CD4-positive, alpha-beta T cell (primary cell): ENCODE data around the gene TECPR1. TPM values are rescaled to one million over a fixed set of nuclear protein-coding genes. Genes with fewer than 3 reads are reported as not detected.
A peak's percentile ranks its signal among the peaks of the same experiment; 100 is the strongest.

Experiments
- ATAC-seq: fragments of 200-7000 bp; cut with Tn5 transposase; one replicate; pipeline ENCODE4 v1.10.0; 2022; ENCODE audit warnings: mild to moderate bottlenecking; ENCODE audit not compliant: poor library complexity
- CTCF ChIA-PET: fragments of 350-600 bp; sonication (Branson Sonifier 250); formaldehyde crosslinking; loops from one replicate; lab custom pipeline; 2021; ENCODE audit warnings: antibody characterized with exemption, inconsistent platforms; lab: Charles Lee
- POLR2A ChIA-PET: fragments of 350-600 bp; sonication (Branson Sonifier 250); formaldehyde crosslinking; loops from one replicate; lab custom pipeline; 2021; ENCODE audit warnings: antibody characterized with exemption, inconsistent platforms; lab: Charles Lee
- DNase-seq, 14 experiments: peaks; one replicate each; pipeline ENCODE4 v3.0.0-alpha.2; 2013 to 2020; ENCODE audit warnings: mixed read lengths in 2 of 14
- H3K27ac ChIP-seq, 2 donors: one replicate each; pipeline versions ENCODE4 v1.5.1 to v1.7.0; 2013; ENCODE audit warnings: low read length in 2 of 2, low read depth in 1 of 2, mild to moderate bottlenecking in 1 of 2
- H3K27me3 ChIP-seq, 2 experiments: 1 replicate in 1 of 2; 2 replicates in 1 of 2; pipeline versions ENCODE4 v1.6.1 to v1.7.0; 2013; ENCODE audit warnings: low read length in 2 of 2, control low read depth in 1 of 2, mild to moderate bottlenecking in 1 of 2, moderate library complexity in 1 of 2; ENCODE audit not compliant: insufficient read depth in 2 of 2, control insufficient read depth in 1 of 2
- H3K36me3 ChIP-seq: one replicate; pipeline ENCODE4 v1.6.1; 2013; ENCODE audit warnings: low read length, control low read depth; ENCODE audit not compliant: insufficient read depth
- H3K4me1 ChIP-seq: one replicate; pipeline ENCODE4 v1.6.1; 2013; ENCODE audit warnings: low read length, control low read depth; ENCODE audit not compliant: insufficient read depth
- H3K4me3 ChIP-seq: one replicate; pipeline ENCODE4 v1.5.1; 2013; ENCODE audit warnings: mild to moderate bottlenecking, low read length, moderate library complexity
- H3K9me3 ChIP-seq, 2 experiments: 1 replicate in 1 of 2; 2 replicates in 1 of 2; pipeline versions ENCODE4 v1.6.1 to v1.7.0; 2013; ENCODE audit warnings: low read length in 2 of 2, mild to moderate bottlenecking in 2 of 2, control low read depth in 1 of 2, moderate library complexity in 1 of 2; ENCODE audit not compliant: control insufficient read depth in 1 of 2, insufficient read depth in 1 of 2
- H3K27ac Mint-ChIP-seq: one replicate; pipeline ENCODE4 v1.8.0; 2020; ENCODE audit warnings: mixed read lengths
- H3K27me3 Mint-ChIP-seq: one replicate; pipeline ENCODE4 v1.8.0; 2021; ENCODE audit warnings: mixed read lengths
- H3K36me3 Mint-ChIP-seq: one replicate; pipeline ENCODE4 v1.8.0; 2021; ENCODE audit warnings: low read depth, mixed read lengths
- H3K4me1 Mint-ChIP-seq: one replicate; pipeline ENCODE4 v1.8.0; 2021; ENCODE audit warnings: low read depth, mixed read lengths
- H3K4me3 Mint-ChIP-seq: one replicate; pipeline ENCODE4 v1.8.0; 2020; ENCODE audit warnings: mild to moderate bottlenecking, mixed read lengths
- H3K9me3 Mint-ChIP-seq: one replicate; pipeline ENCODE4 v1.8.0; 2020; ENCODE audit warnings: mixed read lengths
- intact Hi-C, 2 experiments: fragments of 100-400 bp; cut with DNase I in 1 of 2; cut with micrococcal nuclease in 1 of 2; formaldehyde crosslinking; loops; one replicate each; pipeline versions ENCODE4 v1.15.1 to v1.9.0; 2023 to 2025; cut with DNase I, micrococcal nuclease
- total RNA-seq, 174 experiments: library from RNA in 2 of 174; stranded (reverse) in 2 of 174; gene quantifications; one replicate each; pipeline ENCODE4 v1.2.3 and lab custom pipeline; 2021 to 2026
- TF ChIP-seq, protein P1 (sequence below): fragments of 200-600 bp; IDR thresholded peaks from one replicate; pipeline ENCODE4 v1.8.0; 2022; ENCODE audit warnings: antibody characterized with exemption, mild to moderate bottlenecking

Gene TECPR1
- total RNA-seq, 2 experiments from 2014 or later, result 85.9 to 90.4 TPM

DNA sequence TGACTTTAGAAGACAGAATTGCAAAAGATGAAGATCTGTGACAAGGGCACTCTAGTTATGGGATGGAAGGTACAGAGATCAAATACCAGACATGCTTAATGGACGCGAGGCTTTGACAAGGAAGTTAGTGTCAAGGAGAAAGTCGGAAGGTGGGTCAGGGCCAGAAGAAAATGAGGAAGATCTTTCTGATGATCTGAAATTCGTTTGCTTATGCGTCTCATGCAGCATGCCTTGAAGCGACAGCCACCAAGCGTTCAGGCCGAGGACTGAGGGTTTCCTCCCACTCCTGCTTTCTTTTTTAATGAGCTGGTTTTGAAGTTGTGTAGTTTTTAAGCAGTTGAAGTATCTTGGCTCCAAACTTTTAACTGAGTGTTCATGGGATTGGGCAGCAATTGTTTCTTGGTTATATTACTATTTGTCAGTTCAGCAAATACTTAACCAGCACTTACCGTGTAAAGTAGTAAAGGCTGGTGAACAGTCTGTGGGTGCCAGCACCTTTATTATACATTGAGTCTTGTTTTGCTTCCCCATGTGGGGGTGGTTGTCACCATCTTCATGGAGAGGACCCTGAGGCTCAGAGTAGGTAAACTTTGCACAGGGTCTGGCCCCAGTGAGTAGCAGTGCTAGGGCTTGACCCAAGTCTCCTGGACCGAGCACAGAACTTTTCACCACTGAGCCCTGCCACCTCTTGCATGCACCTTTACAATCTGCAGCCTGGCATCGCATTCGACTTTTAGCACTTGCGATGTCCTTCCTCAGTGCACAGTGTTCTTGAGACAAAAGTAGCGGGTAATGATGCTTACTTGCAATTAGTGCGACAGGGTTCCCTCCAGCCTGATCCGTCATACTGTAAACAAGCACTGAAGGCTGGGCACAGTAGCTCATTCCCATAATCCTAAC is 55.1 kb downstream of the TECPR1 start:
- no peak for DNase-seq
- Histone ChIP-seq H3K36me3 (peaks cover 36% of the 10 kb centered on the region), H3K9me3 (peaks cover 0 to 8% of the 10 kb centered on the region in 2 experiments), H3K27me3 (no peaks in the 10 kb centered on the region), H3K4me1 (peaks cover 9% of the 10 kb centered on the region), H3K4me3 (no peak overlapping the region), H3K27ac (no peak overlapping the region)
- CTCF ChIA-PET, result no interaction called here
- H3K36me3 Mint-ChIP-seq, result peaks cover 78% of the 10 kb centered on the region
- peak overlapping the region; percentile 59 for H3K27ac Mint-ChIP-seq
- TF ChIP-seq, protein P1, sequence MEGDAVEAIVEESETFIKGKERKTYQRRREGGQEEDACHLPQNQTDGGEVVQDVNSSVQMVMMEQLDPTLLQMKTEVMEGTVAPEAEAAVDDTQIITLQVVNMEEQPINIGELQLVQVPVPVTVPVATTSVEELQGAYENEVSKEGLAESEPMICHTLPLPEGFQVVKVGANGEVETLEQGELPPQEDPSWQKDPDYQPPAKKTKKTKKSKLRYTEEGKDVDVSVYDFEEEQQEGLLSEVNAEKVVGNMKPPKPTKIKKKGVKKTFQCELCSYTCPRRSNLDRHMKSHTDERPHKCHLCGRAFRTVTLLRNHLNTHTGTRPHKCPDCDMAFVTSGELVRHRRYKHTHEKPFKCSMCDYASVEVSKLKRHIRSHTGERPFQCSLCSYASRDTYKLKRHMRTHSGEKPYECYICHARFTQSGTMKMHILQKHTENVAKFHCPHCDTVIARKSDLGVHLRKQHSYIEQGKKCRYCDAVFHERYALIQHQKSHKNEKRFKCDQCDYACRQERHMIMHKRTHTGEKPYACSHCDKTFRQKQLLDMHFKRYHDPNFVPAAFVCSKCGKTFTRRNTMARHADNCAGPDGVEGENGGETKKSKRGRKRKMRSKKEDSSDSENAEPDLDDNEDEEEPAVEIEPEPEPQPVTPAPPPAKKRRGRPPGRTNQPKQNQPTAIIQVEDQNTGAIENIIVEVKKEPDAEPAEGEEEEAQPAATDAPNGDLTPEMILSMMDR, result no peak
- H3K4me1 Mint-ChIP-seq, result peaks cover 42% of the 10 kb centered on the region
- H3K4me3 Mint-ChIP-seq, result no peak overlapping the region
- H3K9me3 Mint-ChIP-seq, result no peaks in the 10 kb centered on the region
- intact Hi-C loops, result no loop called here
- no peaks in the 10 kb centered on the region for H3K27me3 Mint-ChIP-seq
- POLR2A ChIA-PET, result interaction anchor here (1.2 kb wide), 1 partner anchor 54 kb away, joined by 3 read pairs; no protein-coding TSS in a partner anchor
- no peak for ATAC-seq

DNA sequence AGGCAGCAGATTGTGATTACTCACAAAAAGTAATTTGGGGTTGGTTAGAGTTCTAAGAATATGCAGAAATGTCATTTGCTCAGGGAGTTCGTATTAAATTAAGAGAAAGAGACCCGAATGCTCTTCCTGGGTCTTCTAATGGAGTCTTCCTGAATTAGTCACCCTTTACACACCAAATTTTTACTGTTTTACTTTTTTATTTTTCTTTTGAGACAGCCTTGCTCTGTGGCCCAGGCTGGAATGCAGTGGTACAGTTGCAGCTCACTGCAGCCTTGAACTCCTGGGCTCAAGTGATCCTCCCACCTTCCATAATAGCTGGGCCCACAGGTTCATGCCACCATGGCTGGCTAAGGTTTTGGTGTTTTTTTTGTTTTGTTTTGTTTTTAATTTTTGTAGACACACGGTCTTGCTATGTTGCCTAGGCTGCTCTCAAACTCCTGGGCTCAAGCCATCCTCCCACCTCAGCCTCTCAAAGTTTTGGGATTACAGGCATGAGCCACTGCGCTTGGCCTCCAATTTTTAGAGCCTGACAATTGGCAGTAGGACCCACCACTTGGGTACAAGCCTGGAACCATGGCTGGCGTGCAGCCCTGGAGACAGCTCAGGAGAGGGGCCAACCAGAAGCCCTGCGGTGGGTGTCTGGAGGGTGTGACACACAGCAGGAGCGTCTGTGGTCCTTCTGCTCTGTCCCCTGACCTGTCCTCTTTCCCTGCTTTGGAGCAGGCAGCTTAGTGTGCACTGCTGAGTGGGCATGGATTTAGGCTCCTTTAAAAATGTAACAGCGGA is 57.2 kb downstream of the TECPR1 start:
- TF ChIP-seq, protein P1, result no peak
- POLR2A ChIA-PET, result no interaction called here

GRCh38 chr7:98194186-98194585 is 57.8 kb downstream of the TECPR1 start:
- Mint-ChIP-seq H3K4me1 (peaks cover 18% of the 10 kb centered on the region), H3K27ac (no peak overlapping the region), H3K4me3 (no peak overlapping the region), H3K9me3 (no peaks in the 10 kb centered on the region), H3K36me3 (peaks cover 84% of the 10 kb centered on the region), H3K27me3 (no peaks in the 10 kb centered on the region)
- ATAC-seq, result no peak
- POLR2A ChIA-PET, result no interaction called here
- no peak for DNase-seq
- Histone ChIP-seq H3K4me3 (no peak overlapping the region), H3K36me3 (peaks cover 54% of the 10 kb centered on the region), H3K27ac (no peak overlapping the region), H3K4me1 (no peaks in the 10 kb centered on the region), H3K9me3 (peaks cover 0 to 8% of the 10 kb centered on the region in 2 experiments), H3K27me3 (no peaks in the 10 kb centered on the region)
- CTCF ChIA-PET, result no interaction called here
- TF ChIP-seq, protein P1, result no peak
- intact Hi-C loops, result no loop called here

More for the DNA sequence above, 57.2 kb downstream of the TECPR1 start:
- no peaks in the 10 kb centered on the region for H3K4me1 ChIP-seq
- intact Hi-C loops, result no loop called here
- Mint-ChIP-seq H3K4me1 (peaks cover 21% of the 10 kb centered on the region), H3K27me3 (no peaks in the 10 kb centered on the region), H3K9me3 (no peaks in the 10 kb centered on the region), H3K27ac (no peak overlapping the region), H3K4me3 (no peak overlapping the region), H3K36me3 (peaks cover 83% of the 10 kb centered on the region)
- ATAC-seq (no peak), DNase-seq (no peak)
- H3K27me3 ChIP-seq, result no peaks in the 10 kb centered on the region
- H3K36me3 ChIP-seq, result peaks cover 48% of the 10 kb centered on the region
- no peak overlapping the region for H3K4me3 ChIP-seq
- H3K27ac ChIP-seq, result no peak overlapping the region
- CTCF ChIA-PET, result no interaction called here
- peaks cover 0 to 8% of the 10 kb centered on the region in 2 experiments for H3K9me3 ChIP-seq
